Left colon (tissue), 2 donors: ENCODE measurements around the gene TEDDM1. TPM values are rescaled to one million over a fixed set of nuclear protein-coding genes. Genes with fewer than 3 reads are reported as not detected.
"Not testable (repeated sequence)": the region's sequence is repeated elsewhere in the genome, so short reads cannot be mapped to it uniquely, and the experiment has no call there.

Experiments
- ATAC-seq: fragments of 200-7000 bp; cut with Tn5 transposase; one replicate; pipeline ENCODE4 v1.9.1; 2020; ENCODE audit warnings: mild to moderate bottlenecking, moderate library complexity
- DNase-seq, 2 donors: peaks; one replicate each; pipeline ENCODE4 v3.0.0-alpha.2; 2020
- intact Hi-C, 2 donors: fragments of 100-400 bp; cut with DNase I in 1 of 2; cut with micrococcal nuclease in 1 of 2; formaldehyde crosslinking; loops; one replicate each; pipeline versions ENCODE4 v1.11.2 to v1.14.0; 2022; cut with DNase I, micrococcal nuclease
- long read RNA-seq: library from polyadenylated mRNA; unstranded; transcript quantifications from one replicate; pipeline ENCODE4 v2.0.0, GENCODE V29; 2021
- total RNA-seq, 2 donors: library from RNA; stranded (reverse); fragmentation: NEBNext Ultra II Directional; extraction: Animal tissue kit (Norgen Biotek cat#: 25700); gene quantifications; one replicate each; pipeline ENCODE4 v1.2.1, GENCODE V29; 2021
- donor health status: DM: no; HTN: no; CAD: no.
- donor health status: DM: yes; HTN: yes; CAD: no.

Gene TEDDM1, protein sequence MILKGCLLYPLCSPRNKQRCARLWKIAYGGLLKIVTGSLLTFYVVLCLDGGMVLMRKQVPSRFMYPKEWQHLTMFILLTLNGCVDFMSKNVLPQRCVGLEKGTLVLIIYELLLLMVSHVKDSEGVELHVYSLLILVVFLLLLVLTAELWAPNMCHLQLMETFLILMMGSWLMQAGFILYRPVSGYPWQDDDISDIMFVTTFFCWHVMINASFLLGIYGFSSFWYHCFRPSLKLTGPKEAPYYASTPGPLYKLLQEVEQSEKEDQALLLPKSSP
- total RNA-seq = not detected
- long read RNA-seq = 0 reads

DNA sequence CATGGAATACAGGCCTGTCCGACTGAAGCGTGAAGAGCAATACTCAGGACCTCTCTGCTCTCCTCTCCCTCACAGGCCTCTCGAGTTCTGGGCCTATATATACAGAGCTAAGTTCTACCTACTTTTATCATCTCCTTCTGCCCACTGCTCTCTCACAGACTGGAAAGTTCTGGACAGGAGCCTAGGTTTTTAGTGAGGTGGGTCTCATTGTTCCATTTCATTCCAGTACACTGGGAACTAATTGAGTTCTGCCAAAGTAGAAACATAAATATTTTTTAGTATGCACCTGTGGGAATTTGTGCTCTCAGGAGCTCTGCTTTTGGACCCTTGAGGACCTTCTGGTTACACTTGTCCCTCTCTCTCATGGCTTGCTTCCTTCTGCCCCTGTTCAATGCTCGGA, at the start of gene TEDDM1:
TEDDM1 (minus strand) TSS at position 101 of the 400 bp plus-strand sequence. CDS start 182 bp downstream, outside the sequence.
- DNase-seq = no peak
- ATAC-seq = no peak
- intact Hi-C loops = no loop called here

DNA sequence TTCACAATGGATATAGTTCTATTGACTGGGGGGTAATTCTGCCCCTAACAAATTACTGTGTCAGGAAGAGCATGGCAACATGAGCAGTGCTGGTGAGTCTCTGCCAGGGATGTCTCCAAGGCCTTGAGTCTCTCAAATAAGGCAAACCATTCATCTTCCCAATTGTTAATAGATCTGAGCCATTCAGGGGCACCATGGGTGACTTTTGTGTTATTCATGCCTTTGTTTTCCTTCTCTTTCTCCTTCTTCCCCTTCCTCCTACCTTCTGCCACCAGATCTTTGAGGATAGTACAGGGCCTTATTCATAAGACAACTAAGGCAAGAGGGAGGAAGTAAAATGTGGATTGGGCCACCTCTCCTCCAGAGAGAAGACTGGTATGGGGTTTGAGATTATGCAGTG, 49.6 kb upstream of the TEDDM1 start, which contains the start of gene RGSL1:
RGSL1 (plus strand) TSS at position 60 of the 400 bp plus-strand sequence; CDS start at position 80, 20 bp downstream.
- intact Hi-C loops = no loop called here
- no peak for ATAC-seq
- DNase-seq = no peak

DNA sequence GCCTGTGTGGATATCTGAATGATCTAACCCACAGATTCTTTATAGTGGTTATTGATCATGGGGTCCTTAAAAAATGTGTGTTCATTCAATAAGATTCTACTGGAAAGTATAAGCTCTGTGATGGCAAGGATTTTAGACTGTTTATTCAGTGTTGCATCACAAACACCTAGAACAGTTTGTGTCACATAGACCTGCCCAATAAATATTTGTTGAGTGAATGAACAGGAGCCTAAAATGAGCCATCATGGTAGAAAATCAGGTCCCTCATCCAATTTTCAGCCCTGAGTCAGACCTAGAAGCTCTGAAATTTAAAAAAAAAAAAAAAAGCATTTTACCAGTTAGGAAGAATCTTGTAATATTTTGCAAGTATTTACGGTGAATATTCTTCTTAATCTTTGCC, 47.2 kb upstream of the TEDDM1 start:
- no peak for ATAC-seq
- DNase-seq = no peak
- intact Hi-C loops = loop anchor here in 1 of 2 donors (5.0 kb wide), 1 partner anchor 340 kb away; the partner anchor contains the start of gene NPL

DNA sequence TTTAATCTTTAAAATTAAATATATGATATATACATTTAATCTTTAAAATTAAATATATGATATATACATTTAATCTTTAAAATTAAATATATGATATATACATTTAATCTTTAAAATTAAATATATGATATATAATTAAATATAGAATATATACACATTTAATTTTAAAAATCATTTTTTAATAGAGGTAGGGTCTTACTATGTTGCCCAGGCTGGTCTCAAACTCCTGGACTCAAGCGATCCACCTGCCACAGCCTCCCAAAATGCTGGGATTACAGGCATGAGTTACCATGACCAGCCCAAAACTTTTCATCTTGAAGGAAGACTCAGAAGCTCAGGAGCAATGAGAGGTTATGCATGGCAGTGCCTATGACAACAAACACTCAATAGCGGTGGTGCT, 46.7 kb upstream of the TEDDM1 start:
- ATAC-seq, DNase-seq: not testable (repeated sequence)
- intact Hi-C loops = loop anchor here in 1 of 2 donors (5.0 kb wide), 1 partner anchor 340 kb away; the partner anchor contains the start of gene NPL

DNA sequence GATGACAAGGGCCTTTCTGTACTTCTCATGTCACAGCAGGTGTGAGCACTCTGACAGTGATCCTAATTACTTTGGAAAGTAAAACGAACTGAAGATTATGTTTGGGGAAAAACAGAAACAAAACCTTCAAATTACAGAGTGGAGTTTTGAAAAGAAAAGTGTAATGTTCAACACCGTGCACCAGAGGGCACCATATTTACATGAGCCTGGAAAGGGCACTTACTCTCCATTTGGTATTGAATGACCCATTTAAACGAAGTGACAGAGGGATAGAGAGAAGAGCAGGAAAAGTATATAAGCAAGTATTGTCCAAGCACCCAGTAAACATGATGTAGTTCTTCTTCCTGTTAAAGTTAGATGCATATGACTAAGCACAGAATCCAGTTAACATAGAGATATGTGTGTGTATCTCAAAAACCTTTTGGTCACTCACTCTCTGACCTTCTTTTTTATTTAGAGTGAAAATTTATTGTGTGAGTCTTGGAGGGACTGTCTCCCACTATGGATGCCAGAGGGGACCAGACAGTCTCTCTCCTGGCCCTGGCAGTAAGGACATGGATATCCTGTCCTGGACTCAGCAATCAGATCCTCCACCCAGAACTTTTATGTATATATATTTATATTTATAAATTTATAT, 45.7 kb upstream of the TEDDM1 start:
- intact Hi-C loops = loop anchor here in 1 of 2 donors (5.0 kb wide), 1 partner anchor 341 kb away; the partner anchor contains the start of gene NPL
- peak in 1 of 2 donors; percentile 9 for DNase-seq
- peak; percentile 77 for ATAC-seq

DNA sequence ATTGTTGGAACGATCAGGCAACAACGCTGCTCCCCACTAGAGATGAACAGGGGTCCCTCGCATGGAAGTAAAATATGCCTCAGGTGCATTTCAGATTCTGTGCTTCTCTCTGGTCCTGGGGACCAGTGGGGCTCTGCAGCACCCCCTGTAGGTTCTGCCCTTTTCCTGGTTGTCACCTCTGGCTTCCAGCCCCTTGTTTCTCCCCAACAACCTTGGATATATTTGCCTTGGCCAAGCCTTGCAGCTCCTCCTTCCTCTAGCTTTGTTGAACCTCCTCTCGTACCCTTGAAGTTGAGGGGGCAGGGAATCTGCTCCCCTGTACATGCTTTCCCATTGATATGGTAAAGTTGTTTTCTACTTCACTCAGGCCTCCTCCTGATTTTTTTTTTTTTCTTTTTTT, 44.0 kb upstream of the TEDDM1 start:
- intact Hi-C loops = no loop called here
- ATAC-seq = no peak
- no peak for DNase-seq

DNA sequence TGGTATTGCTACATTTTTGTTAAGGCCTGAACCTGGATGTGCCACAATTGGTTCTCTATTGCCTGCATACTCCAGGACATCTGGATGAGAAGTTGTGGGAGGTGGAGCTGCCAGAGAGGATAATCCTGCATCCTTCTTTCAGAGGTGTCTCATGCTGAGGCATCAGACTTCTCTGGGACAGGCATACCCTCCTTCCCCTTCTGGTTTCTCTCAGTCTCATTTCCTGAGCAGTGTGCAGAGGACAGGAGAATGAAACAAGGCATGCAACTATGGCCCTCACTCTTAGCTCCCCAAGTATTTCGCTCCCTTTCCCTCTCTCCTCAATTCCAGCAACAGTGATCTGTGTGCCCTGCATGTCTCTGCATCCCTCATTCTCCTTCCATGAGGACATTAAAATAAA, 41.9 kb upstream of the TEDDM1 start:
- intact Hi-C loops = no loop called here
- ATAC-seq (no peak), DNase-seq (no peak)

DNA sequence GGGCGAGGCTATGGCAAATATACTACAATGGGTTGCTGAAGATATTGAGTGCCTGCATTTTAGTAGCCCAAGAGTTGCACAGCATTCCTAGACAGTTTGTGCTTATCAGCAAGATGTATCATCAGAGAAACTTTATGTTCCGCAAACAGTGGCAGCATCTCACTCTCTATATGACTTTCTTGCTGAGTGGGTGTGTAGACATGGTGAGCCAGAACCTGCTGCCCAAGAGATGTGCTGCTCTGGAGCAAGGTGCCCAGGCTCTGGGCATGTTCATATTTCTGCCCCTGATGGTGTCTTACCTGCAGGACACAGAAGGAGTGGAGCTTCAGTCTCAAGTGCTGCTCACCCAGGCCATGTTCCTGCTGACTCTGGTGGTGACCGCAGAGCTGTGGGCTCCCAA, 41.3 kb upstream of the TEDDM1 start:
- no peak for ATAC-seq
- intact Hi-C loops = no loop called here
- no peak for DNase-seq

DNA sequence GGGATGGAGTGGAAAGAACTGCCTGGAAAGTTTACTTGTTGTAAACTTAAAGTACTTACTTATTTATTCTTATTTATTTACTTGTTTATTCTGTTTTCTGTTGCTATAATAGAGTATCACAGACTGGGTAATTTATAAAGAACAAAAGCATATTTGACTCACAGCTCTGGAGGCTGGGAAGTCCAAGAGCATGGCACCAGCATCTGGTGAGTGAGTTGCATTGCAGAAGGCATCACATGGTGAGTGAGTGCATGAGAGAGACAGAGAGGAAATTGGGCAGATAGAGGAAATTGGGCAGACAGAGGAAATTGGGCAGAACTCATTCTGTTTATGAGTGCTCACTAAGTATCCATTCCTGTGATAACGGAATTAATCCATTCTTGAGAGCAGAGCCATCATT, 37.9 kb upstream of the TEDDM1 start:
- intact Hi-C loops = no loop called here
- ATAC-seq = no peak
- no peak for DNase-seq

DNA sequence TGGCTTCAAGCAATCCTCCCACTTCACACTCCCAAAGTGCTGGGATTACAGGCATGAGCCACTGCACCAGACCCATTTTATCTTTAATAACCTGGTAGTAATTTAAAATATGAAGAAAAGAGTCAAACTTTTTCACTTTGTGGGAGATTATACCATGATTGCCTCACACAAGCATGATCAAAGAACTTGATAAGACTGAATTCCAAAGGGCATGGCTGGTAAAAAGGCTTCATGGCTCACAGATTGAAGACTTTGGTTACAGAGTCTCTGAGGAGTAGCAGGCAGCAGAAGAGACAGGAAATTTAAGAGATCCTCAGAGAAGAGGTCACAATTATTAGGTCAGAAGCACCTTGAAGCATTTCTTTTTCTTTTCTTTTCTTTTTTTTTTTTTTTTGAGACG, 33.1 kb upstream of the TEDDM1 start:
- intact Hi-C loops = no loop called here
- ATAC-seq (no peak), DNase-seq (no peak)

DNA sequence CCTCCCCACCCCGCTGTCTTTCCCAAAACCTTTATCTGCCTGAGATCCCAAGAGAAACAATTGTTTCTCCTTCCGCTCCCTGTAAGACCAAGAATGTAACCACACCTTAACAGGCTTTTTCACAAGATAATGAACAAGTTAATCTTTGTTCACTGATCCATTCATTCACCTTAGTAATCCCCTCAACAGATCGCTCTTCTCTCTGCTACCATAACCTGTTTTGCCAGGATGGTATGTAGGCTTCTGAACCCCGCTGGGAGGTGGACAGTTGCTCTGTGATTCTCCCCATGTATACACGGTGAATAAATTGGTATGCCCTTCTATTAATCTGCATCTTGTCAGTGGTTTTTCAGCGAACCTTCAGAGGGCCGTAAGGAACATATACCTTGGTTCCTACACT, 30.8 kb upstream of the TEDDM1 start:
- ATAC-seq (no peak), DNase-seq (no peak)
- intact Hi-C loops = no loop called here

DNA sequence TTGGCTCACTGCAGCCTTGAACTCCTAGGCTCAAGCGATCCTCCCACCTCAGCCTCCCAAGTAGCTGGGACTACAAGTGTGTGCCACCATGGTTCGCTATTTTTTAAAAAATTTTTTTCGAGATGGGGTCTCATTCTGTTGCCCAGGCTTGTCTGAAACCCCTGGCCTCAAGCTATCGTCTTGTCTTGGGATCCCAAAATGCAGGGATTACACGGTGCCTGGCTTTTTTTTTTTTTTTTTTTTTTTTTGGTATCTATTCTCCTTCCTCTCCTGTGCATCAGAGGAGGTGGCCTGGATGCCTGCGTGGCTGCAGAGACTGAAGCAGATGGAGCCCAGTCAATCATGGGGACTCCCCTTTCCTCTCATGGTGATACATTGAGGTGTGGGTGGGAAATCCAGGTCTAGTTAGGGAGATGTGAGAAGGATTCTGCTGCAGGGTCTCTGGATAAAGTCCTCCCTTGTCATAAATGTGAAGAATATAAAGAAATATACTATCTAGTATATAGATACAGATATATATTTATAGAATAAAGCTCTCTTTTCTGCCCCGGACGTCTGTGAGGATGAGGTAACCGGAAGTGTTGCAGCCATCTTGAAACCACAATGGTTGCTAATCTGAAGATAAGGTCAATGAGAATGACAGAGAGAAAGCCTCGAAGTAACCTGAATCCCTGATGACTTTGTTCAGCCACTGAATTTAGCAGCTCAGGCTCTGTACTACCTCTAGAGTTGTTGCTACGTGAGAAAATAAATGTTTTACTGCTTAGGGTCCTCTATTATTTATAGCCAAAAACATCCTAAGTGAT, 30.0 kb upstream of the TEDDM1 start:
- ATAC-seq (no peak), DNase-seq (no peak)
- intact Hi-C loops = no loop called here

DNA sequence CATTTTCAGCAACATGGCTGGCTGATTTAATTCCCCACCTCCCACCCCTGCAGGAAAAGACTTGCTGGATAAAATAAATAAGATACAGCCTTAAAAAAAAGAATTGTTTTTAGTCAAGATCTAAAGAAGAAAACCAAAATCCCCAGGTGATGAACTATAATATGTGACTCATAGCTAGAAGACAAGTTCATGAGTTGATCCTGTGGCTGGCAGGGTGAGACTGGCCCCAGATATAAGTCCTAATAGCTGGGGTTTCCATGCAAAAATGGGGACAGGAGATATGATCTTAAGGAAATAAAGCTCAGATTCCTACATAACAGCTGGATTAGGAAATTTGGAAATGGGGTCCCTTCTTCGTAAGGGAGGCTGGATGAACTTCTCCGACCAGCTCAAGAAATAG, 27.6 kb upstream of the TEDDM1 start:
- intact Hi-C loops = no loop called here
- ATAC-seq (no peak), DNase-seq (no peak)

DNA sequence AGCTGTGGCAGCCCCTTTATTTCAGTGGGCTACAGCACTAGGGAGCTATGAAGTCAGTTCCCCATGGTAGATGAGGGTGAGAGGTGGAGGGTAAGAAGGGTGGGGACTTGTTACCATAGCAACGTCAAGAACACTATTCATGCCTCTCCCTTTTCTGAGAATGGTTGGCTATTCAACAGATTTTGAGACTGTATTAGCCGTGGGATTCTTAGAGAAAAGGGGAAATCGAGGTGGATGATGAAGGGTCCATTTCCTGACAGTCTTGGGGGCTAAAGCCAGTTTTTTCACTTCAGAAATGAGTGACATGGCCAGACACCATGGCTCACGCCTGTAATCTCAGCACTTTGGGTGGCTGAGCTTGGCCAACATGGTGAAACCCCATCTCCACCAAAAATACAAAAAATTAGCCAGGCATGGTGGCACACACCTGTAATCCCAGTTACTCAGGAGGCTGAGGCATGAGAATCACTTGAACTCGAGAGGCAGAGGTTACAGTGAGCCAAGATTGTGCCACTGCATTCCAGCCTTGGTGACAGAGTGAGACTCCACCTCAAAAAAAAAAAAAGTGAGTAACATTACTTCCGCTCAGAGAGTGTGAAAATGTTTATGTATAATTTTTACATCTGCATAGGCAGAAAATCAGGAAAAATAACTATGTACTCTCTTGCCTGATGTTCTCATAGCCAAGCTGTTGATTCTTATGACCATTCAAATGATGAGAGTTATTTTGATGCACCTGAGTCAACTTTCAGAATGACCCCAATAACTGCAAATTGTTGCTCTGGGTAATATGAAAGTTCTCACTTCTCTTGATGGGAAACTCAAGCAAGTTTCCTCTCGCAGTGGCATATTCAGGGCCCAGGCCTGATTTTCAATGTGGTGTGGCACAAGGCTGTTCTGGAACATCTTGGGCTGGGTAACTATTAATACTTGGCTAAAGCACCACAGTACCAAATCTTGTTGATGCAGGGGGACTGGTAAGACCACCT, 26.3 kb upstream of the TEDDM1 start:
- DNase-seq (no peak), ATAC-seq (no peak)
- intact Hi-C loops = no loop called here

DNA sequence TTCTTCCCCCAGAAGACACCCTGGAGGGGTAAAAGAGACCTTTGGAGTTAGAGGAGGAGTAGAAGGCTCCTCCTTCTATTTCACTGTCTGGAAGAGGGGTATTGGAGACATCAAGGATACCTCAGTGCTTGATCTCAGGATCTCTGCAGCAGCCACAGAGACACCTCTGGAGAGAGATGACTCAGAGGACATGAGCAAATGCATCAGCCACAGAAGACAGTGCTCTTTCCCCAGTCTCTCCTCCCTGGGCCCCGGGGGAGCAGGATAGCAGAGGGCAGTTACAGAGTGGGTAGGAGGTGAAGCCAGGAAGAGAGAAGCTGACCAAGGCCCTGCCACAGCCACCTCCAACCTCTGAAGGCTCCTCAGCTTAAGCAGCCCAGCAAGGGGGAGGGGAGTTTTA, 15.3 kb upstream of the TEDDM1 start:
- intact Hi-C loops = no loop called here
- no peak for ATAC-seq
- DNase-seq = no peak

DNA sequence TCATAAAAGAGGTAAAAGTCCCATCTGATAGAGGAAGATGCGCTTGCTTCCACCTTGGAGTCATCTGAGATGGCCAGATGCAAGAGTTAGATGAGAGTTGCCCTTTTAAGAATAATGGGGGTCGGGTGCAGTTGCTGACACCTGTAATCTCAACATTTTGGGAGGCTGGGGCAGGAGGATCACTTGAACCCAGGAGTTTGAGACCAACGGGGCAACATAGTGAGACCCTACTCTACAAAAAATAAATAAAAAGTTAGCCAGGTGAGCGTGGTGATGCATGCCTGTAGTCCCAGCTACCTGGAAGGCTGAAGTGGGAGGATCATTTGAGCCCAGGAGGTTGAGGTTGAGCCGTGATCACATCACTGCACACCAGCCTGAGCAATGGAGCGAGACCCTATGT, 13.5 kb upstream of the TEDDM1 start:
- DNase-seq (no peak), ATAC-seq (no peak)
- intact Hi-C loops = no loop called here

DNA sequence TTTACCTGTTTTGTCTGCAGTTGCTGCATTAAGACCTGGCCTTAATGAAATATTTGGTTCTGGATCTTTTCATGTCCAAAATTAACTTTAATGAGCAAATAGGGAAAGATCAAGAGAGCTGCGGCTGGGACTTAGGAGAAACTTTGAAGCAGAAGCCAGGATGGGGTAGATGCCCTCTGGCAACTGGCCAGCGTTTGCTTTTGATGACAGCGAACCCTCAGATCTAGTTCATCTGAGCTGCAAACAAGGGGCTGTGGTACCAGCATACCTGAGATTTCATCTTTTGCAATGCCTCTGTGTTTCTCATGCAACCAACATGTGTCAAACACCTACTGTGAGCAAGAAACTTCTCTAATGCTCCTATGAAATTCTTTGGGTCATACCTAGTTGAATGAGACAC, 13.0 kb upstream of the TEDDM1 start:
- intact Hi-C loops = no loop called here
- no peak for DNase-seq
- no peak for ATAC-seq

DNA sequence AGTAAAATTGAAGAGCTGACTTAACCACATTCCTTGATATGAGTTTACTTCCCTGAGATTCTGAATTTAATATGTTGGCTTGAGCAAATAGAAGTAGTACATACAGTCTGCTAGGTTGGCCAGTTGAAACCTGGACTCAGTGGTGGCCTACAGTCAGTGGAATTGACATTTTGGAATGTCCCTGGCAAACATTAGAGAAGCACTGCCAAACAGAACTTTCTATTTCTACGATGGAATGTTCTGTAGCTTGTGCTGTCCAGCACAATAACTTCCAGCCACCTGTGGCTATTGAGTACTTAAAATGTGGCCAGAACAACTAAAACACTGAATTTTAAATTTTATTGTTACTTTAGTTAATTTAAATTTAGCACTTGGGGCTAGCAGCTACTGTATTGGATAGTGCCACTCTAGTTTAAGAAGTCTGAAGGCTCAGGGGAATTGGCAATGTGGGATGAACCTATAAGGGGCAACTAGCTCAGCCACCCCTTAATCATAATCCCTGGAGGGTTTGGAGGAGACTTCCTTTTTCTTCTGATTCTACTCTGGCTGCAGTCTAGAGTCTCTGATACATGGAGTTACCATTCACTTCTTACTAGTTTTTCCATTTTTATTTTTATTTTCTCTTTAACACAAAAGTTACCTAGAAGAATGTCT, 10.3 kb upstream of the TEDDM1 start:
- no peak for ATAC-seq
- intact Hi-C loops = no loop called here
- DNase-seq = no peak
